Pancreas (tissue), 10 donors: ENCODE measurements around the gene CCL4. TPM values are rescaled to one million over a fixed set of nuclear protein-coding genes. Genes with fewer than 3 reads are reported as not detected.
"Not testable (repeated sequence)": the region's sequence is repeated elsewhere in the genome, so short reads cannot be mapped to it uniquely, and the experiment has no call there.

Experiments used
- ATAC-seq, 4 donors: fragments of 200-7000 bp; cut with Tn5 transposase; one replicate each; pipeline versions ENCODE4 v1.8.0 to v1.9.1; 2020; ENCODE audit warnings: mild to moderate bottlenecking in 4 of 4, moderate library complexity in 4 of 4
- DNase-seq, 6 donors: peaks; one replicate each; pipeline ENCODE4 v3.0.0-alpha.2; 2020
- FAIRE-seq: peaks from 2 replicates; lab custom pipeline; 2012; peaks lifted over from hg19 to GRCh38; lab: Jason Lieb, UNC
- H3K27ac ChIP-seq, 4 donors: fragments of 200-600 bp; sonication (generic); 1 replicate in 3 of 4; 2 replicates in 1 of 4; pipeline versions ENCODE4 v1.5.0 to v1.8.0; 2020
- H3K27me3 ChIP-seq, 4 donors: fragments of 200-600 bp; one replicate each; pipeline ENCODE4 v1.8.0; 2021
- H3K36me3 ChIP-seq, 3 donors: fragments of 200-600 bp; sonication (generic) in 1 of 3; one replicate each; pipeline versions ENCODE4 v1.5.0 to v1.8.0; 2020 to 2021
- H3K4me1 ChIP-seq, 3 donors: fragments of 200-600 bp; one replicate each; pipeline ENCODE4 v1.8.0; 2021
- H3K4me3 ChIP-seq, 4 donors: fragments of 200-600 bp; sonication (generic) in 2 of 4; one replicate each; pipeline versions ENCODE4 v1.5.0 to v1.8.0; 2020 to 2021
- H3K9me3 ChIP-seq, 4 donors: fragments of 200-600 bp; one replicate each; pipeline ENCODE4 v1.8.0; 2021
- WGBS, 2 donors: extraction: QIAGEN DNeasy Blood & Tissue Kit; methylation state at CpG; one replicate each; pipeline ENCODE4 v1.1.7; 2013; 5-methylcytosine and 5-hydroxymethylcytosine counted together
- intact Hi-C, 3 donors: fragments of 100-400 bp; cut with DNase I; formaldehyde crosslinking; loops; one replicate each; pipeline versions ENCODE4 v1.11.1 to v1.14.2; 2022
- polyA plus RNA-seq, 2 donors: library from polyadenylated mRNA; stranded (reverse); fragments of 200-250 nt; gene quantifications; one replicate each; pipeline ENCODE4 v1.2.3, GENCODE V29; 2013
- total RNA-seq, 6 donors: library from RNA; stranded (reverse); fragmentation: NEBNext Ultra II Directional in 4 of 6; extraction: Animal tissue kit (Norgen Biotek cat#: 25700) in 4 of 6; gene quantifications; one replicate each; pipeline versions ENCODE4 v1.2.1 to v1.2.4, GENCODE V29; 2021 to 2023
- TF ChIP-seq, protein P1 (sequence below), 4 donors: fragments of 200-600 bp; sonication (generic) in 3 of 4; IDR thresholded peaks; one replicate each; pipeline versions ENCODE4 v1.5.0 to v1.8.0; 2021; ENCODE audit warnings: antibody characterized with exemption in 4 of 4
- donor health status: healthy with polysubstance abuse.
- donor health status: DM: no; HTN: no; CAD: no; lungs with moderate emphysema.
- donor health status: DM: no; HTN: no; CAD: no.
- donor health status: control.
- donor health status: control.
- donor health status: Bipolar disorder and iron deficiency.
- donor health status: DM: yes; HTN: yes; CAD: no.
- donor health status: DM: no; HTN: no; CAD: no.
- donor health status: DM: no; HTN: no; CAD: no.
- donor health status: DM: yes; HTN: yes; CAD: no.

Gene CCL4
- total and polyA plus RNA-seq, 8 donors: 0.28 to 2.0 (median 1.2) TPM

DNA sequence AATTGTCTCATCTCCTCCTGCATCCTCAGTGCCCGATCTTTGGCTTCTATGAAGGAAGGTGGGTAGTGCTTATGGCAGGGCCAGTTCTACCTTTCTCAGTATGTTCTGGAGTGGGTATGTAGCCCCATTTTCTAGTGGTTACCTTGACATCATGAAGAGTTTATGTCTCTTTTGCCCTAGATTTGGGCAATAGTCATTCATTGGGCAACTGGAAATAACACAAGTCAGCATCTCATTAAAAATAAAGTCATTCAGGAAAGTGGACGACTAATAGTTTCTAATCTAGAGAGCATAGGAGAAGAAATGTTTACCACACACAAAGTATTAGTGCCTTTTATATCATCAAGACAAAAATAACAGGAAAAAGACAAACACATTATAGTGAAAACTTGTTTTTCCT is 19.9 kb upstream of the CCL4 start:
- ATAC-seq, intact Hi-C loops, FAIRE-seq, H3K36me3 ChIP-seq, H3K27ac ChIP-seq, DNase-seq, H3K4me1 ChIP-seq, H3K27me3 ChIP-seq, H3K9me3 ChIP-seq, H3K4me3 ChIP-seq: not testable (repeated sequence)
- WGBS, 2 donors: 65 to 77% methylated on average over 2 of the region's 2 CpGs

GRCh38 chr17:36085765-36086164 is 17.9 kb upstream of the CCL4 start:
- H3K4me3 ChIP-seq: no peak overlapping the region
- TF ChIP-seq, protein P1, sequence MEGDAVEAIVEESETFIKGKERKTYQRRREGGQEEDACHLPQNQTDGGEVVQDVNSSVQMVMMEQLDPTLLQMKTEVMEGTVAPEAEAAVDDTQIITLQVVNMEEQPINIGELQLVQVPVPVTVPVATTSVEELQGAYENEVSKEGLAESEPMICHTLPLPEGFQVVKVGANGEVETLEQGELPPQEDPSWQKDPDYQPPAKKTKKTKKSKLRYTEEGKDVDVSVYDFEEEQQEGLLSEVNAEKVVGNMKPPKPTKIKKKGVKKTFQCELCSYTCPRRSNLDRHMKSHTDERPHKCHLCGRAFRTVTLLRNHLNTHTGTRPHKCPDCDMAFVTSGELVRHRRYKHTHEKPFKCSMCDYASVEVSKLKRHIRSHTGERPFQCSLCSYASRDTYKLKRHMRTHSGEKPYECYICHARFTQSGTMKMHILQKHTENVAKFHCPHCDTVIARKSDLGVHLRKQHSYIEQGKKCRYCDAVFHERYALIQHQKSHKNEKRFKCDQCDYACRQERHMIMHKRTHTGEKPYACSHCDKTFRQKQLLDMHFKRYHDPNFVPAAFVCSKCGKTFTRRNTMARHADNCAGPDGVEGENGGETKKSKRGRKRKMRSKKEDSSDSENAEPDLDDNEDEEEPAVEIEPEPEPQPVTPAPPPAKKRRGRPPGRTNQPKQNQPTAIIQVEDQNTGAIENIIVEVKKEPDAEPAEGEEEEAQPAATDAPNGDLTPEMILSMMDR (IDR thresholded peaks at IDR 0.05): no peak
- H3K27ac ChIP-seq: no peak overlapping the region
- no peaks in the 10 kb centered on the region for H3K36me3 ChIP-seq
- H3K4me1 ChIP-seq: no peaks in the 10 kb centered on the region
- no peaks in the 10 kb centered on the region for H3K27me3 ChIP-seq
- FAIRE-seq (no peak), DNase-seq (no peak), ATAC-seq (peak in 3 of 4 donors; percentile 45 to 63 (median 61))
- no peaks in the 10 kb centered on the region for H3K9me3 ChIP-seq
- intact Hi-C loops: no loop called here
- WGBS, 2 donors: 9 to 11% methylated on average over 1 of the region's 1 CpG

DNA sequence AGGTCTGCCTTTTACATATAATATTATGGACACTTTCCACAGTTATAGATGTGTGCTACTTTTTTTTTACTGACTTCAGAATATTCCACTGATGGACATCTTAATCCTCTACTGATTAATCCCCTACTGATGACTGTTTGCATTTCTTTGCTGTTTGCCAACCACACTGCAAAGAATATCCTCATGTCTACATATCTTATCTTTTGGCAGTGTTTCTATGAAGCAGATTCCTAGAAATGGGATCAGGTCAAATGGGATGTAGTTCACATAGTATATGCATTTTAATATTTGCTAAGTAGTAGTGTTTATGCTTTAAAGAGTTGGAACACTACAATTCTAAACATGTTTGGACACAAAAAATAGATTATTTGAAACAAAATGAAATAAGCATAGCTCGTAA is 16.8 kb upstream of the CCL4 start:
- FAIRE-seq: no peak
- WGBS, 2 donors: 39 to 50% methylated on average over 1 of the region's 1 CpG

DNA sequence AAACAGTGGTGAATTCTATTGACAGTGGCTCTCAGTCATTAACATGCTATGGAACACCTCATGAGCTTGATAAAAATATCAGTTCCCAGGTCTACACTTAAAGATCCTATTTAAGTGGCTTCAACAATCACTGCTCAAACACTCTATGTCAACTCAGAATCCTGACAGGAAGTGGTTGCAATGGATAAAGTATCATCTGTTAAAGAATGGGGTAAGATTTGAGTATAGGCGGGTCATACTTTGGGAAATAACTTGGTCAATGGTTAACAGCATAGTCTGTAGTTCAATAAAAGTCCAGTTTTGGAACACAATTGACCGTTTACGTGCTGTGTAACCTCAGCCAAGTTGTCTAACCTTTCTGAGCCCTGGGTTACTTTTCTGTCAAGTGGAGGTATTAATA is 16.2 kb upstream of the CCL4 start:
- H3K36me3 ChIP-seq, H3K27ac ChIP-seq, FAIRE-seq, H3K4me1 ChIP-seq, ATAC-seq, H3K4me3 ChIP-seq, H3K9me3 ChIP-seq, H3K27me3 ChIP-seq, intact Hi-C loops, DNase-seq: not testable (repeated sequence)
- no CpG with 5 or more reads among the region's 3 CpGs for WGBS, 2 donors

More for the DNA sequence above, 16.8 kb upstream of the CCL4 start:
- no peaks in the 10 kb centered on the region for H3K4me1 ChIP-seq
- TF ChIP-seq, protein P1 (IDR thresholded peaks at IDR 0.05): no peak
- intact Hi-C loops: no loop called here
- no peak overlapping the region for H3K4me3 ChIP-seq
- H3K27ac ChIP-seq: no peak overlapping the region
- ATAC-seq (no peak), DNase-seq (no peak)
- H3K9me3 ChIP-seq: no peaks in the 10 kb centered on the region
- H3K27me3 ChIP-seq: no peaks in the 10 kb centered on the region
- no peaks in the 10 kb centered on the region for H3K36me3 ChIP-seq

- FAIRE-seq, H3K27ac ChIP-seq, H3K36me3 ChIP-seq, H3K4me1 ChIP-seq, H3K27me3 ChIP-seq, ATAC-seq, intact Hi-C loops, H3K4me3 ChIP-seq, H3K9me3 ChIP-seq, DNase-seq: not testable (repeated sequence)
- 65 to 70% methylated on average over 9 to 10 of the region's 10 CpGs for WGBS, 2 donors
Observed at GRCh38 chr17:36087897-36088572, 15.6 kb upstream of the CCL4 start.

DNA sequence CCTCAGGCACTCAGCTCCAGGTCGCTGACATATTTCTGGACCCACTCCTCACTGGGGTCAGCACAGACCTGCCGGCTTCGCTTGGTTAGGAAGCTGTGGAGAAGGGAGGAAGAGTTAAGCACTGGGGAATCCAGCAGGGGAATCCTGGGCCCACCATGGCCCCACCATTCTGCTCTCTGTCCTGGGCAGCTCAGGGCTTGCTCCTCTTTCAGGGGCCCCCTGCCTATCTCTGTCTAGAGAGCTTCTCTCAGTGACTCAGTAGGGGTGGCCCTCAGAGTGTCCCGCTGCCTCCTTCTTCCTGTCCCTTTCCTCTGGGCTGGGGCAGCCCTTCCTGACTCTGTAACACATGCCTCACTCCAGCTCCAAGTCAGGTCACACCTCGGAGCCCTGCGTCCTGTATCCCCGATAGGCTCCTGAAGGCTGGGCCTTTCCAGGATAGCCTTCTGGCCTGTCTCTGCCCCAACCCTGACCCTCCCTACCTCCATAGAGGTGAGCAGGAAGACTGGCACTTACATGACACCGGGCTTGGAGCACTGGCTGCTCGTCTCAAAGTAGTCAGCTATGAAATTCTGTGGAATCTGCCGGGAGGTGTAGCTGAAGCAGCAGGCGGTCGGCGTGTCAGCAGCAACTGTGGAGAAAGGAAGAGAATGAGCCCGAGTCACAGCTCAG is 14.8 kb upstream of the CCL4 start:
- no peak overlapping the region for H3K4me3 ChIP-seq
- intact Hi-C loops: no loop called here
- no peaks in the 10 kb centered on the region for H3K36me3 ChIP-seq
- WGBS, 2 donors: 78 to 80% methylated on average over 14 of the region's 14 CpGs
- FAIRE-seq: no peak
- H3K27me3 ChIP-seq: no peaks in the 10 kb centered on the region
- DNase-seq: no peak
- no peak for ATAC-seq
- H3K4me1 ChIP-seq: no peaks in the 10 kb centered on the region
- TF ChIP-seq, protein P1 (IDR thresholded peaks at IDR 0.05): no peak
- H3K9me3 ChIP-seq: no peaks in the 10 kb centered on the region
- no peak overlapping the region for H3K27ac ChIP-seq
